Mesendoderm (in vitro differentiated cells): ENCODE results near the gene GRM8.

Source experiments
- DNase-seq: peaks from one replicate; pipeline ENCODE4 v3.0.0; 2013
- H2AK5ac ChIP-seq: 2 replicates; pipeline ENCODE4 v1.6.1; 2013; ENCODE audit warnings: low read length, inconsistent platforms
- H2BK120ac ChIP-seq: 2 replicates; pipeline ENCODE4 v1.6.1; 2013; ENCODE audit warnings: low read depth, mild to moderate bottlenecking, low read length, moderate library complexity, mixed read lengths
- H2BK15ac ChIP-seq: replicated peaks from 2 replicates; pipeline ENCODE4 v1.6.1; 2013; ENCODE audit warnings: low read depth, mild to moderate bottlenecking, moderate library complexity
- H2BK5ac ChIP-seq: 2 replicates; pipeline ENCODE4 v1.6.1; 2013; ENCODE audit warnings: low read length, inconsistent platforms
- H3K18ac ChIP-seq: 2 replicates; pipeline ENCODE4 v1.6.1; 2013; ENCODE audit warnings: mild to moderate bottlenecking, low read length, mixed read lengths
- H3K23ac ChIP-seq: one replicate; pipeline ENCODE4 v1.6.1; 2013; ENCODE audit warnings: low read length
- H3K27ac ChIP-seq: 2 replicates; pipeline ENCODE4 v1.5.1; 2013; ENCODE audit warnings: low read depth, mild to moderate bottlenecking, inconsistent platforms, low read length, moderate library complexity
- H3K27me3 ChIP-seq: 2 replicates; pipeline ENCODE4 v1.6.1; 2013; ENCODE audit warnings: low read length, control low read depth, mild to moderate bottlenecking, inconsistent platforms; ENCODE audit not compliant: insufficient read depth, poor library complexity
- H3K36me3 ChIP-seq: 2 replicates; pipeline ENCODE4 v1.6.1; 2013; ENCODE audit warnings: low read length, inconsistent platforms; ENCODE audit not compliant: control insufficient read depth, insufficient read depth
- H3K4ac ChIP-seq: one replicate; pipeline ENCODE4 v1.6.1; 2013; ENCODE audit warnings: low read depth, mild to moderate bottlenecking, low read length, moderate library complexity
- H3K4me1 ChIP-seq: 2 replicates; pipeline ENCODE4 v1.6.1; 2013; ENCODE audit warnings: low read depth, low read length, inconsistent platforms; ENCODE audit not compliant: control insufficient read depth
- H3K4me2 ChIP-seq: 2 replicates; pipeline ENCODE4 v1.6.1; 2013; ENCODE audit warnings: low read length
- H3K4me3 ChIP-seq: 2 replicates; pipeline ENCODE4 v1.5.1; 2013; ENCODE audit warnings: mild to moderate bottlenecking, low read length
- H3K56ac ChIP-seq: one replicate; pipeline ENCODE4 v1.6.1; 2013; ENCODE audit warnings: low read length
- H3K79me1 ChIP-seq: 2 replicates; pipeline ENCODE4 v1.6.1; 2013; ENCODE audit warnings: low read length, inconsistent platforms
- H3K79me2 ChIP-seq: 2 replicates; pipeline ENCODE4 v1.6.1; 2013; ENCODE audit warnings: mild to moderate bottlenecking, low read length; ENCODE audit not compliant: control insufficient read depth, insufficient read depth
- H3K9ac ChIP-seq: 2 replicates; pipeline ENCODE4 v1.6.1; 2013; ENCODE audit warnings: low read length, inconsistent platforms
- H4K5ac ChIP-seq: one replicate; pipeline ENCODE4 v1.6.1; 2013; ENCODE audit warnings: low read length
- H4K8ac ChIP-seq: one replicate; pipeline ENCODE4 v1.6.1; 2013; ENCODE audit warnings: low read depth, mild to moderate bottlenecking, control low read depth, low read length, moderate library complexity
- WGBS: extraction: QIAGEN DNeasy Blood & Tissue Kit; methylation state at CpG from one replicate; pipeline ENCODE4 v1.1.7; 2013; ENCODE audit warnings: low lambda C conversion rate, missing lambda C conversion rate; ENCODE audit not compliant: insufficient coverage; ENCODE audit errors: extremely low coverage; 5-methylcytosine and 5-hydroxymethylcytosine counted together

GRM8 gene

GRCh38 chr7:126449611-126450268, 803.0 kb downstream of the GRM8 start:
- no peak overlapping the region for H2BK15ac ChIP-seq
- no peak for DNase-seq
- no peak overlapping the region for H3K56ac ChIP-seq
- H3K79me2 ChIP-seq = no peaks in the 10 kb centered on the region
- no peak overlapping the region for H2AK5ac ChIP-seq
- no peak overlapping the region for H3K9ac ChIP-seq
- no peak overlapping the region for H2BK120ac ChIP-seq
- no CpG with 5 or more reads among the region's 3 CpGs for WGBS
- no peak overlapping the region for H3K4me3 ChIP-seq
- H3K23ac ChIP-seq = no peak overlapping the region
- H3K4ac ChIP-seq = no peak overlapping the region
- H3K4me2 ChIP-seq = no peak overlapping the region
- H3K27ac ChIP-seq = no peak overlapping the region
- no peaks in the 10 kb centered on the region for H3K36me3 ChIP-seq
- no peaks in the 10 kb centered on the region for H3K27me3 ChIP-seq
- no peak overlapping the region for H2BK5ac ChIP-seq
- H4K5ac ChIP-seq = no peak overlapping the region
- no peak overlapping the region for H4K8ac ChIP-seq
- H3K18ac ChIP-seq = no peak overlapping the region
- no peaks in the 10 kb centered on the region for H3K79me1 ChIP-seq
- no peaks in the 10 kb centered on the region for H3K4me1 ChIP-seq

GRCh38 chr7:126447984-126448383, 804.8 kb downstream of the GRM8 start:
- Histone ChIP-seq H4K5ac (no peak overlapping the region), H3K27me3 (no peaks in the 10 kb centered on the region), H3K56ac (no peak overlapping the region), H3K4me2 (no peak overlapping the region), H3K9ac (no peak overlapping the region), H3K27ac (no peak overlapping the region), H2BK120ac (no peak overlapping the region), H3K23ac (no peak overlapping the region), H3K18ac (no peak overlapping the region), H2BK5ac (no peak overlapping the region), H3K4me1 (no peaks in the 10 kb centered on the region), H2BK15ac (no peak overlapping the region), H3K4ac (no peak overlapping the region), H3K4me3 (no peak overlapping the region), H2AK5ac (no peak overlapping the region), H3K36me3 (no peaks in the 10 kb centered on the region), H3K79me1 (no peaks in the 10 kb centered on the region), H3K79me2 (no peaks in the 10 kb centered on the region), H4K8ac (no peak overlapping the region)
- no peak for DNase-seq
- WGBS = no CpG with 5 or more reads among the region's 2 CpGs

- DNase-seq = no peak
- Histone ChIP-seq H3K18ac (no peak overlapping the region), H3K4me1 (no peaks in the 10 kb centered on the region), H3K9ac (no peak overlapping the region), H4K5ac (no peak overlapping the region), H3K23ac (no peak overlapping the region), H3K27ac (no peak overlapping the region), H4K8ac (no peak overlapping the region), H3K4me2 (no peak overlapping the region), H3K4me3 (no peak overlapping the region), H2BK5ac (no peak overlapping the region), H3K27me3 (no peaks in the 10 kb centered on the region), H2AK5ac (no peak overlapping the region), H2BK15ac (no peak overlapping the region), H3K79me1 (no peaks in the 10 kb centered on the region), H2BK120ac (no peak overlapping the region), H3K36me3 (no peaks in the 10 kb centered on the region), H3K56ac (no peak overlapping the region), H3K4ac (no peak overlapping the region), H3K79me2 (no peaks in the 10 kb centered on the region)
- WGBS = no CpG with 5 or more reads among the region's 6 CpGs
Observed at GRCh38 chr7:126445991-126446390, 806.8 kb downstream of the GRM8 start.

GRCh38 chr7:126443951-126444350, 808.8 kb downstream of the GRM8 start:
- H3K9ac ChIP-seq = no peak overlapping the region
- no peak overlapping the region for H3K56ac ChIP-seq
- no peaks in the 10 kb centered on the region for H3K4me1 ChIP-seq
- H2AK5ac ChIP-seq = no peak overlapping the region
- H3K36me3 ChIP-seq = no peaks in the 10 kb centered on the region
- H4K8ac ChIP-seq = no peak overlapping the region
- H4K5ac ChIP-seq = no peak overlapping the region
- no peak overlapping the region for H2BK120ac ChIP-seq
- no CpG with 5 or more reads among the region's 1 CpG for WGBS
- H3K27ac ChIP-seq = no peak overlapping the region
- no peak overlapping the region for H2BK5ac ChIP-seq
- no peak overlapping the region for H3K18ac ChIP-seq
- H3K79me2 ChIP-seq = no peaks in the 10 kb centered on the region
- no peaks in the 10 kb centered on the region for H3K27me3 ChIP-seq
- no peak overlapping the region for H3K4me3 ChIP-seq
- no peak for DNase-seq
- H3K4me2 ChIP-seq = no peak overlapping the region
- H3K79me1 ChIP-seq = no peaks in the 10 kb centered on the region
- no peak overlapping the region for H2BK15ac ChIP-seq
- H3K4ac ChIP-seq = no peak overlapping the region
- H3K23ac ChIP-seq = no peak overlapping the region

GRCh38 chr7:126442908-126443307, 809.8 kb downstream of the GRM8 start:
- no CpG with 5 or more reads among the region's 3 CpGs for WGBS
- Histone ChIP-seq H3K36me3 (no peaks in the 10 kb centered on the region), H3K23ac (no peak overlapping the region)

GRCh38 chr7:126441745-126442144, 811.0 kb downstream of the GRM8 start:
- no peak overlapping the region for H2BK120ac ChIP-seq
- H3K79me1 ChIP-seq = no peaks in the 10 kb centered on the region
- no peak overlapping the region for H2BK5ac ChIP-seq
- H3K18ac ChIP-seq = no peak overlapping the region
- H4K5ac ChIP-seq = no peak overlapping the region
- H3K4me3 ChIP-seq = no peak overlapping the region
- no peak overlapping the region for H3K4me2 ChIP-seq
- no CpG with 5 or more reads among the region's 2 CpGs for WGBS
- H2BK15ac ChIP-seq = no peak overlapping the region
- no peaks in the 10 kb centered on the region for H3K27me3 ChIP-seq
- H3K4me1 ChIP-seq = no peaks in the 10 kb centered on the region
- no peak overlapping the region for H4K8ac ChIP-seq
- H3K56ac ChIP-seq = no peak overlapping the region
- H3K4ac ChIP-seq = no peak overlapping the region
- H3K79me2 ChIP-seq = no peaks in the 10 kb centered on the region
- H3K9ac ChIP-seq = no peak overlapping the region
- H3K36me3 ChIP-seq = no peaks in the 10 kb centered on the region
- no peak overlapping the region for H3K27ac ChIP-seq
- no peak overlapping the region for H3K23ac ChIP-seq
- DNase-seq = peak; percentile 31
- no peak overlapping the region for H2AK5ac ChIP-seq

More at GRCh38 chr7:126442908-126443307, 809.8 kb downstream of the GRM8 start:
- Histone ChIP-seq H2BK15ac (no peak overlapping the region), H3K27me3 (no peaks in the 10 kb centered on the region), H3K27ac (no peak overlapping the region), H3K79me1 (no peaks in the 10 kb centered on the region), H3K79me2 (no peaks in the 10 kb centered on the region), H3K9ac (no peak overlapping the region), H2AK5ac (no peak overlapping the region), H3K4ac (no peak overlapping the region), H3K4me1 (no peaks in the 10 kb centered on the region), H3K4me3 (no peak overlapping the region), H3K56ac (no peak overlapping the region), H2BK120ac (no peak overlapping the region), H3K18ac (no peak overlapping the region), H4K5ac (no peak overlapping the region), H4K8ac (no peak overlapping the region), H3K4me2 (no peak overlapping the region), H2BK5ac (no peak overlapping the region)
- DNase-seq = no peak
